CD4-positive, alpha-beta T cell treated with Interleukin-17A for 4 hours (primary cell): Measurements from ENCODE around the gene CDC42SE2.

Experiments used
- DNase-seq: peaks from one replicate; pipeline ENCODE4 v3.0.0-alpha.2; 2020; ENCODE audit warnings: mixed read lengths

The CDC42SE2 gene, protein sequence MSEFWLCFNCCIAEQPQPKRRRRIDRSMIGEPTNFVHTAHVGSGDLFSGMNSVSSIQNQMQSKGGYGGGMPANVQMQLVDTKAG

DNA sequence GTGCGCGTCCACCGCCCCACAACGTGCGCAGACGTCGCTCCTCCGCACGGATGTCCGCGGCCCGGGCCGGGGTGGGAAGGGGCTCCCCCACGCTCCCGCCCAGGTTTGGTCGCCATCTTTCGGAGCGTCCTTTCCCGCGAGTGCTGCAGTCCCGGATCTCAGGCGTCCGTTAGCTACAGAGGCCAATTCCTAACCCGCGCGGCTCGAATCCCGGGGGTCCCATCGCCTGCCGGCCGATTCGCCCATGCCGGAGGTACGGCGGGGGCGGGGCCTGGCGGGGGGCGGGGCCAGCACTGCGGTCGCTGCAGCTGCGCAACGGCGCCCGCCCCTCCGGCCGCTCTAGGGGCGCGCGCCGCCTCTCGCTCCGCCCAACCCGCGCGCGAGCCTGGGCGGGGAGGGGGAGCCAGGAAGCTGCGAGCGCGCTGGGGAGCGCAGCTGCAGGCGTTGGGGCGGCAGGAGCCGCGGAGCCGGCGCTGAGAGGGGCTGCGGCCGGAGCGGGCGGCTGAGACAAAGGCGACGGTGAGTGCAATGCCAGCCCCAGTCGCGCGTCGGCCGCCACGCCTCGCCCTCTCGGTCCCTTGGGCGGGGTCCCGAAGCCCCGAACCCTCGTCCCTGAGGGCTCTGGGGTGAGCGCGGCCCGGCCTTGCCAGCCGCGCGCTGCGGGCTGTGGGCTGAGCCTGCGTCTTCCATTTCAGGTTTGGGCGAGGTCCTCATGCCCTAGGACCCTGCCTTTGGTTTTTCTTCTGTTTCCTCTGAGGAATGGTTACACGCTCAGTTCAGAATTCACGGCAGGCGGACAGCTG is at the start of gene CDC42SE2:
TSS of gene CDC42SE2 (plus strand) at position 406 of the 803 bp plus-strand sequence. CDS start 95,441 bp downstream, outside the sequence.
- peak; percentile 91 for DNase-seq

DNA sequence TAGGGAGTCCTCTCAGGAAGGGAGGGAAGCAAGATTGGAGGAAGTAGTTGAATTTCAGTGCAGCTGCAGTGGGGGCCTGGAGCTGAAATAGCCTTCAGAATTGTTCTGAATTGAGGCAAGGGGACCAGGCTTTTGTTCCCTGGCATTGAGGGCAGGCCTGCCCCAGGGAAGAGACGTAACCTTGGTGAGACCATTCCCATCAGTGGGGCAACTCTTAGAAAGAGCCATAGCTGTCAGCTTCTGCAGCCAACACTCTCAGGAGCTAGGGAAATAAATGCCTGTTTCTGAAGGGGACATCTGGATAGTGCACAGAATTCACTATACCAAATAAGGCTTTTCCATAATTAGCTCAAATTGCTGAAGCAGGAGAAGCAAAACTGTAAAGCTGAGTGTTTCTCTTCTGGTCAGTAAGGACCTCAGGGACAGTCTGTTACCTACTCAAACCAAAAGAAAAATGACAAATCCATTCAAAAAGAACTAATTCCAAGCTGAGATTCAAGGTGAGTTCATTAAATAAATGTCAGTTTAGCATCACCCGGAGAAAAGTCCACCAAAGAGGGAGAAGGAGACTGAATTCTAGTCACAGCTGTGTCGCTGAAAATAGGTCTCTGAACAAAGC is 49.1 kb upstream of the CDC42SE2 start:
- no peak for DNase-seq

DNA sequence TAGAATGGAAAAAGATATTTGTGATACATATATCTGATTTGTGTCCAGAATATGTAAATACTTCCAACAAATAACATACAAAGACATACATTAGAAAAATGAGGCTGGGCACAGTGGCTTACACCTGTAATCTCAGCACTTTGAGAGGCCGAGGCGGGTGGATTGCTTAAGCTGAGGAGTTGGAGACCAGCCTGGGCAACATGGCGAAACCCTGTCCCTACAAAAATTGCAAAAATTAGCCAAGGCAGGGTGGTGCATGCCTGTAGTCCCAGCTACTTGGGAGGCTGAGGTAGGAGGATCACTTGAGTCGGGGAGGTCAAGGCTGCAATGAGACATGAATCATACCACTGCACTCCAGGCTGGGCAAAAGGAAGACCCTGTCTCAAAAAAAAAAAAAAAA is 46.1 kb upstream of the CDC42SE2 start:
- no peak for DNase-seq

DNA sequence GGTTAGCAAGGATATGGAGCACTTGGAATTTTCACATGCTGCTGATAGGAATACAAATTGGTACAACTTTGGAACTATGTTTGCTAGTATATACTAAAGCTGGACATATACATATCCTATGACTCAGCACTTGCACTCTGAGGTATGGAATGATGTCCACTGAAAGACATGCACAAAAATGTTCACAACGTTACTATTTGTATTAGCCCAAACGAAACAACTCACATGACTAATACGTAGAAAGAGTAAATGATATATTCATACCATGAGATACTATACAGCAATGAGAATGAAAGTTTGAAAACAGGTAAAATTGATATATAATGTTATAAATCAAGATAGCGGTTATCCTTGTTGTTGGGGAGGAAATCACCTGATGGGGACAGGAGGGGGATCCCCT is 45.5 kb upstream of the CDC42SE2 start:
- DNase-seq: no peak

DNA sequence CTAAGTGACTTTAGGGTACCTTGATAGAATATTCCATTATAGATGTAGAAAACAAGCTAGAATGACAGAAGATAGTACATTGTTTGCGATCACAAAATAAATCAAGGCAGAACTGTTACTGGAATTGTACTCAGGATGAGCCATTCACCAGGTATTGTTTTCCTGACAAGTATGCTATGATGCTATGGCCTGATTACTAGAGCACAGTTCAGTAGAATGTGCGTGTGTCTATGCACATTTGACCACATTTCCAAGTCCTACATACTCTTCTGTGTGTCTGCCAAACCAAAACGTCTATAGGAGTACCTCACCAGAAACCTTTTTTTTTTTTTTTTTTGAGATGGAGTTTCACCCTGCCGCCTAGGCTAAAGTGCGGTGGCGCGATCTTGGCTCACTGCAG is 43.3 kb upstream of the CDC42SE2 start:
- no peak for DNase-seq

DNA sequence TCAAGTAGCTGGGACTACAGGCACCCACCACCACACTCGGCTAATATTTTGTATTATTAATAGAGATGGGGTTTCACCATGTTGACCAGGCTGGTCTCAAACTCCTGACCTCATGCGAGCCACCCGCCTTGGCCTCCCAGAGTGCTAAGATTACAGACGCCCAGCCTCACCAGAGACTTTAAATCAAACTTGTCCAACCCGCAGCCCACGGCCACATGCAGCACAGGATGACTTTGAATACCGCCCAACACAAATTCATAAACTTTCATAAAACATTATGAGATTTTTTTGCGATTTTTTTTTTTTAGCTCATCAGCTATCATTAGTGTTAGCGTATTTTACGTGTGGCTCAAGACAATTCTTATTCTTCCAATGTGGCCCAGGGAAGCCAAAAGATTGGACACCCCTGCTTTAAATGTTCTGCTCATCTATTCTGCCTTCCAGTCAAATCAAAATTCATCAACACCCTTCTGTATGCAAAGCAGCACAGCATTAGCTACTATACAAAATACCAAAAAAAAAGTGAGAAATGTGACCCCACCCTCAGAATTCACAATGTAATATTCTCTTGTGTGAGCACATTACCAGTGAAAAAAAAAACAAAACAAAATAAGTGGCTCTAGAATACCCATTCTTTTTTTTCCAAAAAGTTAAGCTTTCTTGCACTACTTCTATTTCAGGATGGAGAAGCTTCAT is 42.7 kb upstream of the CDC42SE2 start:
- DNase-seq: no peak

DNA sequence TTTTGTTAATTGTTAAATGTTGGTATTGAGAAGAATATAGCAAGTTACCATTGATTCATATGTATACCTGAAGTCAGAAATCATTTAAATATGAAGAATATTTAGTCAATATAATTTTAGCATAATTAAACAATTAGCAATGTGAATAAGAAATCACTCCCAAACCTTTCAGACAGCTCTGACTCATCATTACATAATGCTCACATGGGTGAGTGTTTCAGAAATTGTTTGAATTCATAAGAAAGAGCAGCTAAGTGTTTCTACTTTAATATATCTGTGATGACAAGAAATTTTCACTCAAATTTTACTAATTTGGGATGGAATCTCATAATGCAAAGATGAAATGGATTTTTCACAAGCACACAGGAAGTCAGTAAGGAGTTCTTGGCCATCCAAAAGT is 42.0 kb upstream of the CDC42SE2 start:
- DNase-seq: no peak

DNA sequence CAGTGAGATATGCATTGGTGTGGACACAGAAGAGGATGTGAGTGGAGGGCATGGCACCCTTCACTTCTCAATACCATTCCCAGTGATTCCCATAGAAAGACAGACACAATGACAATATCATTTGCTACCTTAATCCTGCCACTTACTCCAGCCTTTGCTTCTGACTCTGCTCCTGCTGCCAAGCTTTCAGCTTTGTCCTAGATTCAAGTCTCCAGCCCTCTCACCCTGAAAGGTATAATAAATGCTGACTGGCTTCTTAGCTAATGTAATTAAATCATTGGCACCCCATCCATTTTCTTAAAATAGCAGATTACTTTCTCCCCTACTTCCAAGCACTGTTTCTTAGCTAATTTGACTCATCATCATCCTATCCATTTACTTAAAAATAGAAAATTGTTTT is 41.1 kb upstream of the CDC42SE2 start:
- no peak for DNase-seq

DNA sequence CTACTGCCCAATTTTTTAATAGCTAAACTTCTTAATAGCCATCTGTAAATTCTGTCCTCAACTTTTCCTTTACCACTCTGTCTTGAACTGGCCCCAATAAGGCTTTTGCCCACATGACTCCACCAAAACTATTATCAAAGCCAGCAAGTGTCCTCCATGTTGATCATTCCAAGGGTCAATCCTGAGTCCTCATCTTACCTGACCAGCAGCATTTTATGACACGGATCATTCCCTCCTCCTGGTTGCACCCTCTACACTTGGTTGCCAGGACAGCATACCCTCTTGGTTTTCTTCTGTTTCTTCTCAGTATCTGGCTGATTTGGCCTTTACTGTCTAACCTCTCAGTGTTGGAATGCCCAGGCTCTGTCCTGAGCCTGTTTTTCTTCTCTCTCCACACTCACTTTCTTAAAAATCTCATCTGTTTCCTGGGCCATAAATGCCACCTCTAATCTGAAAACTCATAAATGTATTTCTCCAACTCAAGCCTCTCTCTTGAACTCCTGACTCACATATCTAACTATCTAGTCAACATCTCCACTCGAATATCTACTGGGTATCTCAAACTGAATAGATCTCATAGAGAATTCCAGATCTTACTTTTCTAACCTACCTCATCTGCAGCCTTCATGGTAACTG is 40.0 kb upstream of the CDC42SE2 start:
- no peak for DNase-seq

DNA sequence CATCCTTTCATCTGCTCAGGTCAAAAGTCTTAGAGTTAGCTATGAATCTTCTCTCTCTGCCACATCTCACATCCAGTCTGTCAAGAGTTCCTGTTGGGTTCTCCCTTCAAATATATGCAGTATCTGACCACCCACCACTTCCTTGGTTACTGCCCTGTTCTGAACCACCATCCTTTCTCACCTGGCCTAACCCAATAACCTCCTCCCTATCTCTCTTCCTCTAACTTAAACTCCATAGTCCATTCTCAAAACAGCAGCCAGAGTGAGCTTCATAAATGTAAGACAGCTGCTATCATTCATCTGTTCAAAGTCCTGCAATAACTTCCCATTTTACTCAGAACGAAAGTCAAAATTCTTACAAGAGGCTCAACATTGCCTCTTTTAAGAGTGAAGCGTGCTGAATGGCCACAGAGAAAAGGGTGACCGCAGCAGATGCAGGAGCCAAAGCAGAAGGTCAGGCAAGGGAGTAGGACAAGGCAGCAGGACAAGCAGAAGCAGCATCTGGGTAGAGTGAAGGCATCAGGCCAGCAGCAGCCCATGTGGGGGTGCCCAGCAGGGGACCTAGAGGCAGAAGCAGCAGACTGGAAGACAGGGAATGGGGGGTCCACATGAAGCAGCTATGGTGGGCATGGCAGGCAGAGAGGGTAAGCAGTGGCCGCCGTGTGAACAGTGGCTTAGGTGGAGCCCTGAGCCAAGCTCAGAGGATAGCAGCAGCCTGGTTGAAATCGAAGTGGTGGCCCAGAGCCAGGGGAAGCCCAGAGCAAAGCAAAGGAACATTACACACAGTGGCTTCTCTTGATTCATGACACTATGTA is 39.3 kb upstream of the CDC42SE2 start:
- peak; percentile 8 for DNase-seq

DNA sequence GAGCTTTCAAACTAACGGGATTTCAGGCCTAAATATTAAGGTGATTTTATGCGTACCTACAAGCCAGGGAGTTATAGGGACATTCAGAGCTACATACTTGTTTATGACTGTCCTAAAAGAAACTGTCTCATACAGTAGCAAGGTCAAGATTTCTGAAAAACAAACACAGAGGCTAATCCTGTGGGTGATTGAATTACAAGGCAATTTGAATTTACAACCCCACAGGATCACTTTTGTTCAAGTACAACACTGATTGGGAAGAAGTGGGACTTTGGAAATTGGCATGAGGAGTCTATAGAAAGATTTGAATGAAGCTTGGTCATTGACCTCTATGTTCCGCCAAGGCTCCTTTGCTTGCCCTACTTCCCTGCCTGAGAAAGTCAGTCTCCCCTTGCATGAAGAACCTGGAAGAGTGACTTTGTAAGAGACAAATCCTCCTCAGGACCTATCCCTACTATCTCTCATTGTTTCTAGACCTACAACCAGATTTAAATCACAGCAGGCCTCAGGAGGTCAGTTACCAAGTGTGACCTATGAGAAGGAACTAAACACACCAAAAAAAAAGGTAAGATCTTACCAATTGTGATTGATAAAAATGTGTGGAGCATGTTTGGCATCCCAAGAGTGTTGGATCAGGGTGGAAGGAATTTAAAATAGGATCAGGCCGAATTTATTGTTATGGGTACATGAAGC is 38.4 kb upstream of the CDC42SE2 start:
- no peak for DNase-seq

DNA sequence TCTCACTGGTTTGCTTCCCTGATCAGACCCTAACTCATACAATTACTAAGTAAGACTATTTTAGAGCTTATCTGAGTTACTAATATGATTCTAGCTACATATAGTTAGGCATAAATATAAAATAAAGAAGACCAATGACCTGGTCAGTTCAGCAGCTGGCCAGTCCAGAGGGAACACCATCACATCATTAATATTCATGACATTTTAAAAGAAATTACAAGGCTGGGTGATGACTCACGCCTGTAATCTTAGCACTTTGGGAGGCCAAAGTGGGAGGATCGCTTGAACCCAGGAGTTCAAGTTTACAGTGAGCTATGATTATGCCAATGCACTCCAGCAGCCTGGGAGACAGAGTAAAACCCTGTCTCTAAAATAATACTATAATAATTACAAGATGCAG is 37.0 kb upstream of the CDC42SE2 start:
- no peak for DNase-seq

DNA sequence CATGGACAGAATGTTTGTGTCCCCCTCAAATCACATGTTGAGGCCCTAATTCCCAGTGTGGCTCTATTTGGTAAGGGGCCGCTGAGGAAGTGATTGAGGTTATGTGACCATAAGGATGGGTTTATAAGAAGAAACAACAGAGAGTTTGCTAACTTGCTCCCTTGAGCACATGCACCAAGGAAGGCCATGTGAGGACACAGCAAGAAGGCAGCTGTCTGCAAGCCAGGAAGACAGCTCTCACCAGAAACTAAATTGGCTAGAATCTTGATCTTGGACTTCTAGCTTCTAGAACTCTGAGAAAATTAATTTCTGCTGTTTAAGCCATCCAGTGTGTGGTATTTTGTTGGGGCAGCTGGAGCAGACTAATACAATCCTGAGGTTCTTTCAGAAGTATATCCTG is 35.2 kb upstream of the CDC42SE2 start:
- DNase-seq: no peak

DNA sequence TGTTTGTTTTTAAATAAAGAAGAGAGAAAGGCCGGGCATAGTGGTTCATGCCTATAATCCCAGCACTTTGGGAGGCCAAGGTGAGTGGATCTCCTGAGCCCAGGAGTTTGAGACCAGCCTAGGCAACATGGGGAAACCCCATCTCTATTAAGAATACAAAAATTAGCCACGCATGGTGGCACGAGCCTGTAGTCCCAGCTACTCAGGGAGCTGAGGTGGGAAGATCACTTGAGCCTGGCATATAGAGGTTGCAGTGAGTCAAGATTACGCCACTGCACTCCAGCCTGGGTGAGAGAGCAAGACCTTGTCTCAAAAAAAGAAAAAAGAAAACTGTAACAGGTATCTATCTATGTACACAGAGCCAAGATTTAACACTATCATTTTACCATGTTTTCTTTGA is 34.2 kb upstream of the CDC42SE2 start:
- DNase-seq: no peak

DNA sequence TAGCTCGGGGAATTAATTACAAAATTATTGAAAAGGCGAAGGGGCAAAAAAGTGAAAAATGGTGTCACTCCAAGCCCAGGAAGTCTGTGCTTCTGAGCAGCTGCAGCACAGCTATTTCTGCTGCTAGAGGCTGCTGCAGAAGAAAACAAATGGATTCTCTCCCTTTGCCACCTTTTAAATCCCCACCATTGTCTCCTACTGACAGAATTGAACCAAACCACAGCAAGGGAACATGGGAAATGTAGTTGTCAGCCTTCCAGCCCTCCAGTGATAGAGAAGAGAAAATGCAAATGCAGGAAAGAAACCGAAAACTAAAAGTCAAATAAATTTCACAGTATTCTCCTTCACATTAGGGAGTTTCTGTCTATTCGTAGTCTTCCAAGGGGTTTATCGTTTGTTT is 33.4 kb upstream of the CDC42SE2 start:
- DNase-seq: no peak

DNA sequence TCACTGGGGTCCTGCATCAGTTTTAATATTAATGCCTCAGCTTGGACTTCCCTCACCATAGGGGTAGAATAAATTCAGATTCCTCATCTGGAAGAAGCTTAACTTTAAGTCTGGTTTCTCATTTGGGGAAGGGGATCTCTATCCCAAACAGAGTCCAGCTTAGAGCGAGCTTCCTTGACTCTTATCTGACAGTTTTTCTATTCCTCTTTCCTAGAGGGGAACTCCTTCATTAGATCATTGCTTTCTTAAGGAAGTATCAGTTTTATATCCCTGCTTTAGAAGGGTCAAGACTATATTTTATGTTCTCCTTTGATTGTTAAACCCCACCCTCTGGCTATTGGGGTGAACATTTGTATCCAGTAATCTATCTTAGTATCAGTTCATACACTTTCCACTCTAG is 24.2 kb upstream of the CDC42SE2 start:
- DNase-seq: no peak

DNA sequence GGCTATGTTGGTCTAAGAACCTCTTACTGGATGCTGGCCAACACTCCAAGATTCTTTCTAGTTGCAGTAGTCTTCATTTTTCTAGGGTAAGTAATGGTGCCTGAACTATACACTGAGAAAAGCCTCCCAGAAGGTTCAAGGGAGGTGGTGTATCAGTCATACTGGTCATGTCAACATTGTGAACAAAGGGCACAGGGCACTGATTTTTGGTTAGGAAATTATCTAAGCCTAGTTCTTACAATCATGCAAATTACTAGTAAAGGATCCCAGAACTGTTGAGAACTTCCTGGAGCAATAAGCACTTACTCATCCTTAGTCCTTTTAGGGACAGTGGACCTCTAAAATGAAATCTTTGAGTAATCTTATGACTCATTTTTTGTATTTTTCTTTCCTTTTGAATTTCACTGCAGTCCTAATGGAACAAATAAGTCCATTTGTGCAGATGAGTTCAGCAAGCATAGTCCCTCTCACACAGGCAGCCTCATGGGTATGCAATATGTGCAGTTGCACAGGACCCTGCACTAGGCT is 21.1 kb upstream of the CDC42SE2 start:
- no peak for DNase-seq

DNA sequence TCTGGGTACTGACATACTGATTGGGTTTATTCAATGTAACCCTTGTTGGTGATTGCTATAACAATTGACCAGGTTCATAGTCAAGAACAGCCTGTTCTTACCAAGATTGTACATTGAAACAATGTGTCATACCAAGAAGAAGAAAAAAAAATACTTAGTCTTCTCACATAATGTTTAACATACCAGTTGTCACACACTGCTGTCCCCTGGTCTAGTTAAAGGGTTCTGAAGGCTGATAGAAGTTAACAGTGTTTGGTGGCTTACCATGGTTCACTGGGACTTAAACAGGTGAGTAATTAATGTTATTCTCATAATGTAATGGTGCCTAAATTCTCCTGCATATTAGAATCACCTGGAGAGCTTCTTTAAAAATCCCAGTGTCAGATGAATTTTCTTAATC is 18.5 kb upstream of the CDC42SE2 start:
- DNase-seq: no peak

DNA sequence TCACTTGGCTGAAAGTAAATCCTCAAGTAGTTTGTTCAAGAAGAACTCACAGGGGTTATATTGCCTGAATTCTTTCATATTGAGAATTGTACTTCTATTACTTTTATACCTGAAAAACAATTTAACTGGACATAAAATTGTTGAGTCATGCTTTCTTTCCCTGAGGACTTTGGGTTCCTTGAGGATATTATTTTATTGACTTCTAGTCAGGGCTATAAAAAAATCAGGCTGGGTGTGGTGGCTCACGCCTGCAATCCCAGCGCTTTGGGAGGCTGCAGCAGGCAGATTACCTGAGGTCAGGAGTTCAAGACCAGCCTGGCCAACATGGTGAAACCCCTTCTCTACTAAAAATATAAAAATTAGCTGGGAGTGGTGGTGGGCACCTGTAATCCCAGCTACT is 17.9 kb upstream of the CDC42SE2 start:
- no peak for DNase-seq

DNA sequence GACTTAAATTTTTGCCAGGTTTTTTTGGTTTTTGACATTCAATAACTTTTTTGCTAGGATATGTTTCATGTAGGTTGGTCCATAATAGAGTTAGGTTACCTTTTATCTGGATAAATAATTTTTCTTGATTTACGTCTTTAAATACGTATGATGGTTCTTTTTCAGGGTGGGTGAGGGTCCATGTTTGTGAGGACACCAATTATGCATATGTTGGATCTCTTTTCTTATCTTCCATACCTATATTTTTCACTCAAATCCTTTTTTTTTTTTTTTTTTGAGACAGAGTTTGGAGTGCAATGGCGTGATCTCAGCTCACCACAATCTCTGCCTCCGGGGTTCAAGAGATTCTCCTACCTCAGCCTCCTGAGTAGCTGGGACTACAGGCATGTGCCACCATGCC is 17.3 kb upstream of the CDC42SE2 start:
- DNase-seq: no peak

DNA sequence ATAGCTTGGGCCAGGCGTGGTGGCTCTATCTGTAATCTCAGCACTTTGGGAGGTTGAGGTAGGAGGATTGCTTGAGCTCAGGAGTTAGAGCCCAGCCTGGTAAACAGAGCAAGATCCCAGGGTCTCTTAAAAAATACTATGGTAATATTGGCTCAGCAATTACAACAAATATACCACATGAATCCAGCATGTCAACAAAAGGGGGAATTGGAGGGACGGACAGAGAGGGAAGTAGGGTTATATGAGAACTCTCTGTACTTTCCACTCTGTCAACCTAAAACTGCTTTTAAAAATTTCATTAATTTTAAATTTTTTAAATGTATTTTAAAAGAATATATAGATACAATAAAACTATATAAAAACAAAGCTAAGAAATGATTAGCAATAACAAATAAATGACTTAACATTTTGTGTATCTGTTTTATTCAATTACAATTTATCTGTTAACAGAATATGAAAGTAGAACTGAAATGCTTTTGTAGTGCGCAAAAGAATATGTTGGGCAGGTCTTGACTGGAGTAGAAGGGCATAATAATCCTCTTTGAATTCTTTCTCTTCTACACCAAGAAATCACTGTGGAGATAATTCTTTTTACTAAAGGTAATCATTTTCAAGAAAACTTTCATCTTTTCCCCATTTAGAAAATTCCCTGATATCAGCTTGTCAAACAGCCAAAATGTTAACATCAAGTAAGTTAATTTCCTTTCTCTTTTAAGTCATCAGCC is 12.9 kb upstream of the CDC42SE2 start:
- no peak for DNase-seq
